GM21423 (cell line): ENCODE measurements around the gene LOX.
A peak's percentile ranks its signal among the peaks of the same experiment; 100 is the strongest.
"Not testable (repeated sequence)": the region's sequence is repeated elsewhere in the genome, so short reads cannot be mapped to it uniquely, and the experiment has no call there.

Experiments
- ATAC-seq: cut with Tn5 transposase; IDR thresholded peaks from one replicate; pipeline ENCODE4 v1.9.1; 2021; ENCODE audit warnings: mild to moderate bottlenecking, moderate library complexity; ENCODE audit not compliant: unreplicated experiment

The LOX gene

DNA sequence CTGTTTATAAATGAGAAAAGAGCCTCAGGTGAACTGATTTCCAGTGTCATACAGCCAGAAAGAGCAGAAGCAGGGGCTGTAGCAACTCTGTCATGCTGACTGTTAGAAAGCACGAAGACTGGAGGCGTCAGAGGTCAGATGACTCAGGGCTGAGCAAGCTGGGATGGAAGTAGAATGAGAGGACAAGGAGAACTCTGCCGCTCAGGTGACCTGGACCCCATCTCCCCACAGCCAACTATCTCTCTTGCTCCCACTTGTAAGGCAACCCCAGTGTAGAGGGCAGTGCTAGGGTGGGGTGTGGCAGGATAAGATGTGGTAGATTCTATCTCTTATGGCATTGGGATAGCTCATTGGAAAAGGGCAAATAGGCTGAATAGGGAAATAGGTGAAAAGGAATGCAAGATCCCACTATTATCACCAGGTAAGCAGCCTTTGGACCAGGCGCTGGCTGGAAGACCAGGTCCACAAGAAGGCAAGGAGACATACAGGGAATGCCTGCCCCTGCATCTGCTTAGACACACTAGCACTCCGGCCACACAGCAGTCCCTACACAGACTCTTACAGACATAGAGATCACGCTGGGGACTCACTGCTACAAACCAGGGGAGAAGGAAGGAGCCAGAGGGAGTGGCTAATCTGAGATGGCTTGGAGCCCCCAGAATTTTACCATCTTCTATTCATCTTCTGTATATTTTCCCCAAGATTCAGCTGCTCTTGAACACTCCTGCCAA, 21.2 kb upstream of the LOX start:
- ATAC-seq: no peak

DNA sequence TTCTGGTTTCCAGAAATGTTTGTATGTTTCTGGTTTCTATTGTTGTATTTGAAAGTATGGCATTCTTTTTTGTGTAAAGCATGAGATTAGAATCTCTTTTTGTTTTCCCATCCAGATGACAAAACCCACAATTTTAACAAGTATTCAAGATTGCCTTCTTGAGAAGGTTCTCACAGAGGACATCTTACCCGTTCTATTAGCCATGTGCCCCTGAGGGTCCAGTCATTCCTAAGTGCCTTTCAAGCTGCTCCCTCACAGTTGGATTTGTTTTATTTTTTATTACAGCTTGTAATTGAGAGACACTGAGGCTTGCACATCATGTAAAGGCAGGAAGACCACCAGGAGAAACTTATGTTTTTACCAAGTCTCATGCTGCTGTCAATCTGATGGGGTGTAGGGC, 19.3 kb upstream of the LOX start:
- ATAC-seq: no peak

DNA sequence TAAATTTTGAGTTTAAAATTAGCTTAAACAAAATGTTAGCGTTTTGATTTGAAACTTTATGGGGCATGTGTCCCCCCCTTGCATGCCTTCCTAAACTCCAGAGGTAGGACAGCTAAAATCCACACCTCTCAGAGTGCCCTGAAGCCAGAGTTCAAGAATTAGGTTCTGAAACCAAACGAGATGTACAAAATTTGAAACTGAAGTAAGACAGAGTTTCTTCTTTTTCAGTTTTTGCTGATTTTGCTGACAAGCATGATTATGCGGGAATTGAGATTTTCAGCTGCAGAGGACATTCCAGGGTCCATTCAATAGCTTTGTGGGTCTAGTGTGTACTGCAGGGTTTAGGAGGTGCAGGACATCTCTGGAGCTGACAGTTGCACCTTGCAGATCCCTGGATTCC, 17.1 kb upstream of the LOX start:
- ATAC-seq: no peak

DNA sequence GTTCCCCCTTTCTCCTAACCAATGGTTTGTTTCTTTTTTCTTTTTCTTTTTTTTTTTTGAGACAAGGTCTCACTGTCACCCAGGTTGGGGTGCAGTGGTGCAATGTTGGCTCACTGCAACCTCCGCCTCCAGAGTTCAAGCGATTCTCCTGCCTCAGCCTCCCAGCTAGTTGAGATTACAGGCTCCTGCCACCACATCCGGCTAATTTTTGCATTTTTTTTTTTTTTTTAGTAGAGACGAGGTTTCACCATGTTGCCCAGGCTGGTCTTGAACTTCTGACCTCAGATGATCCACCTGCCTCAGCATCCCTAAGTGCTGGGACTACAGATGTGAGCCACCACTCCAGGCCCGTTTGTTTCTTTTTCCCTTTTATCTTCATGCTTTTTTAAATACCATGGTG, 16.2 kb upstream of the LOX start:
- not testable (repeated sequence) for ATAC-seq

DNA sequence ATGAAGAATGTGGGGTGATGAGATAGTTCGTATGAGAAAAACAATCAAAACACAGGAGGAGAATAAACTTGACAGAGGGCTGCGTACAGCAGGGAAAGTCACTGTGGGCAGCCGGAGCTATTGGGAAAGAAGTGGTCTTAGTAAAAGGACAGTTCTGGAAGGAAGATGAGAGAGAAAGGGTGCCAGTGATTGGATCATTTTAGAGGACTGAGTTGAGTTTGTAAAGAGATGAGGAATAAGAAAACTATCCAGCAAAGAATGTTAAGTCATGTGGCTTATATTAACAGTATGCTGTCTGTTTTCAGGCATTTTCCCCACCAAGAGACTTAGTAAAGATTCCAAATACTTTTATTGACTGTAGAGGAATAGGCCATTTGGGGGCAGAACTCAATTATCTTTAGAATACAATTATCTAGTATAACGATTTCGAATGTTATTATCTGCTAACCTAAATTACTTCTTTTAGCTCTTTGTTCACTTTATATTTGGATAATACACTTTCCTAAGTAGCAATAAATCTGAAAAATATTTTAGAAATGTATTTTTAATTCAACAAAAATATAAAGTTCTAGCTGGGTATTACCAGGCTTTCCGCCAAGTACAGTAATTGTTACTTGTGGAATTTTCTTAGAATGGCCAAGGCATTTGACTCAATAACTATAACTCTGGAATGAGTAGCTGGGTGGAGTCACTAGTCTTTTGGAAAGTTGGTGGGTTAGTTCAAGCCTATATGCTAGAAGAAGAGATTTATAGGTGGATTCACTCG, 15.5 kb upstream of the LOX start:
- ATAC-seq: no peak

DNA sequence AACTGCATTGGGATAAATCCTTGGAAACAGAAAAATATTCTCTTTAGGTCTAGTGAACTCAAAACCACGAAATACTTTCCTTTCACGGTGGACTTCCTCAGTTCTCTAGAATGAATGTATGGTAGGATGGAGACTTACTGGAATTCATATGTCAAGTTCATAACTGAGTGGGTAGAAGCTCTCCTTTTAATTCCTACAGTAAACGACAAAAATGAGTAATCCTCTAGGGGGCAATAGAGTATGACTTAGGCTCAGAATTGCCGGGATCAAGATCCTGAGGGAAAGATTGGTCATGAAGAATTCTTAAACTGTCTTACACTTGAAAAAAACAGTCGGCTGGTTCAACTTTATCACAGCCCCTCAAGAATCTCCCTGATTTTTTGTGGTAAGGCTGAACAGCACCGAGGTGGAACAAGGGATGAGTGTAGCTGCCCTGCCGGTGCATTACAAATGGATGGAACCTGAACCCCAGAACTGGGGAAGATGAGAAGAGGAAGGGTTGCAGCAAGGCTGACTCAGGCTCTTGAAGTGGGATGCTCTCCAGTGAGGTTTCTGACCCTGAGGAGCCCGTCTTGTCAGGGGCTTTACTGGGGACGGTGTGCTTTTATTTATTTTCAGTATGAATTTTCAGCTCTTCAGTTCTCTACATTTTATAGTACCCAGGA, 14.0 kb upstream of the LOX start:
- no peak for ATAC-seq

DNA sequence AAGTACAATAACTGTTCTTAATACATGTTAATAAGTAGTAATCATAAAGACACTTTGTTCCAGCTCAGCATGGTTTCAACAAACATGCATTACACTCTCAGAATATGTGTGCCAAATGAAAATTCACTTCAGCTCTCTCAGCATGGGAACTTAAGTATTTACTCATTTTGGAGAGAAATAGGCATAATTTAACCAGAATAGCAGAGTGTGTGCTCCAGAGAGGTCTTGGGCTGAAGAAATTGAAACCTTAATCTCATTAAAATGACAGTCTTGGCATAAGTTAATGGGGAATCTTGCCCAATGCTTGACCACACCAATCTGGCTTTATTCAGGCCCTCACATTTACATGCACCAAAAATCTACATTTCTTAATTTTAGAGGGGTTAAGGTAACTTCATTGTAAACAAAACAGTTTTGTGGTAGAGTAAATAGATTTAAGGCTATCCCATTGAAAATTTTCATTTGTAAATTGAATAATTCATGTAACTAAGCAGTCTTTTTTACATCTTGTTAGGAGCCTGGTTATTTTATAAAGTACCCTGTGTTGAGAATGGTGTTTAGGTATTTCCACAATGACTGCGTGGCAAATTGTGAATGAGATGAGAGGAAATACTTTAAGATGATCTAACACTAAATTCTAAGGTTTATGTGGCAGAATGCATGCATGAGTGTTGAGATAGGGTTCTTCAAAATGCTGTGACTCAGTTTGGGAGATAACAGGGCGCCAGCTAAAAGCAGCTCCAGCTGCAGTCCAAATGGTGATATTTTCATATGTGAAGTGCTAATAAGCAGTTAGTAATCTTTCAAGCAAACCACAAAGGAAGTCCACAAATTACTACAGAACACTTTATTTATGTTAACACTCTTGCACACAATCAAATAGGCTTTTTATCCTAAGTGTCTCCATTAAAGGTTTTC, 11.3 kb upstream of the LOX start:
- no peak for ATAC-seq

DNA sequence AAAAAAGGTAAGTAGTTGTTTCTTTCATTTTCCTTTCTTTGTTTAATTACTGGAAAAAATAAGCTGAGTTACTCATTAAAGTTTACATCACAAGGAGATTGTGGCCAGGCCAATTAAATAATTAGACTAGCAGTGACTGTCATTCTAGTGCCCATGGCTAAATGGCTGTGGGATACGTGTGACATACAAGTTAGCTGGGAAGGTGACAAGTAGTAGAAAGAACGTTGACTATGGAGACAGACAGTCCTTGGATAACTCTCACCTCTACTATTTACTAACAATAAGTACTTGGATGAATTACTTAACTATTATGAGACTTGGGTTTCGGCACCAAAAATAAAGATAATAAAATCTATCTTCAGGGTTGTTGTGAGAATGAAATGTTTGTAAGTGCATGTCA, 7.0 kb upstream of the LOX start:
- ATAC-seq: no peak

DNA sequence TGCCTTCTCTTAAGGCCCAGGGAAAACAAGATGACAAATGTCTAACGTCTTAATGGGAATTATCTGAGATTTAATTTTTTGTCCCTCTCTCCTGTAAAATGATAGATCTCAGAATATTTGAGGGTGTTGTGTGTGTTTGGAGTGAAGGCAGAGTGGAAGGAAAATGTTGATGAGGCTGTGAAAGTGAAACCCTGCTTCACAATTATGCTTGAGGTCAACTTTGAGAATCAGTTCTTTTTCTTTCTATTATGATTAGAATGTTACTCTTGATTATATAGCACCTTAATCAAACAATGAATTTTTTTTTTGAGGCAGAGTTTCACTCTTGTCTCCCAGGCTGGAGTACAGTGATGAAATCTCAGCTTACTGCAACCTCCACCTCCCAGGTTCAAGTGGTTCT, 5.5 kb upstream of the LOX start:
- ATAC-seq: no peak

DNA sequence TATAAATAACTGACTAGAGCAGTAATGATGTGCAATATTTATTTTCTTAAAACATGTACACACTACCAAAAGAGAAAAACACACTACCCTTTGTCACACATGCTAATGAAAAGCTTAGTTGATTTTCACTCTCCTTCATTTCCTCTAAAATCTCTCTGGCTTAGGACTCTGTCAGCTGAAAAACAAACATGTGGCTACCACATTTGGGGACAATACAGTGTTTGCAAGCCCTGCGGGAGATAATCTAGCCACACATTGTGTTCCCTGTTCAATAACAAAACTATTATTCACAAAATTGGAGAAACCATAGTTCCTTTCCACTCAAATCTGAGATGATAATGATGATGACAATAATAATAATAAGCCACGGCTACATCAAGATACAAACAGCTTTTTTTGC, 3.5 kb upstream of the LOX start:
- no peak for ATAC-seq

DNA sequence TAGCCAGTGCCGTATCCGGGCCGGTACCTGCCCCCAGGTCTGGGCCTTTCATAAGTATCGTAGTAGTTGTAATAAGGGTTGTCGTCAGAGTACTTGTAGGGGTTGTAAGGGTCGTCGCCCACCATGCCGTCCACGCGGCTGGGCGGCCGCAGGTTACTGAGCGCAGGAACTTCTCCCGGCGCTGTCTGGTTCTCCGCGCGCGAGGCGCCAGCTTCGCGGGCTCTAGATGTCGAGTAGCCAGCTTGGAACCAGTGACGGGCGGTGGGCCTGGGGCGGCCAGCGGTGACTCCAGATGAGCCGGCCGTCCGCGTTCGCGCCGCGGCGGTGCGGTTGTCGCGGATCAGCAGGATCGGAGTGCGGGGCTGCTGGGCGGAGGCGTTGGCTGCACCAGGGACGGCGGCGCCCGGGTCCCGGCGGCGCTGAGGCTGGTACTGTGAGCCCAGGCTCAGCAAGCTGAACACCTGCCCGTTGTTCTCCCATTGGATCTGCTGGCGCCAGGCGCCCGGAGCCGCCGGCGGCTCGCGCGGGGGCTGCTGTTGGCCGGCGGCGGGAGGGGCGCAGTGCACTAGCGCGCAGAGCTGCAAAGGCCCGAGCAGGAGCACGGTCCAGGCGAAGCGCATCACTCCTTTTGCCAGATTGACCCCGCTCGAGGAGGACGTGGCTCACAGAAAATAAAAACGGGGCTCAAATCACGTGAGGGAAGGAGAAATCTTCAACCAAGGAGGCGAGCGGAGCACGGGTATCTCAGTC, 518 bp downstream of the LOX start:
- ATAC-seq: peak; percentile 26

DNA sequence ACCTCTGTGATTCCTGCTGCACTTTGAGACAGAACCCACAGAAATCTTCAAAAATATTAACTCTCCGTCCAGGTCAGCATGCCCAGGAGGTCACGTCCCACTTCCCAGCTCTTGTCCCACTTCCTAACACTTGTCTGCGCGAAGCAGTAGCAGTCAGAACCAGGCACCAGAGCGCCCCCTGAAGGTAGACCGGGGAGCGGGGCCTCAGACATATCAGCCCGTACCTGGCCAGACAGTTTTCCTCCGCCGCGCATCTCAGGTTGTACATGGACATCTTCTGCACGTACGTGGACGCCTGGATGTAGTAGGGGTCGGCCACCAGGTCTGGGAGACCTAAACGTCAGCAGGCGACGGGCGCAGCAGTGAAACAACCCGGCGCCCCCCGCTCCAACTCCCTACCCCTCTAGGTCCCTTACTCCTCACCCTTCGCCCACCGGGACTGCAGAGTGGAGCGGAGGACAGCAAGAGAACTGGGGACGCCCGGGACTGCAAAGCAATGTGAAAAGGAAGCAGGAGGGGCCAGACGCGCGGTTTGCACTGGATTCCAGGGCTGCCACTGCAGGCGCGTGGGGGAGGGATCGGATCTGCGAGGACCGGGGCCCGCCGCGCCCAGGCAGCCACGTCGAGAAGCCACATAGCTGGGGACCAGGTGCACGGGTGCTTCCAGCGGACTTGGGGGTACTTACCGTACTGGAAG, 1.2 kb downstream of the LOX start:
- ATAC-seq: peak; percentile 48

DNA sequence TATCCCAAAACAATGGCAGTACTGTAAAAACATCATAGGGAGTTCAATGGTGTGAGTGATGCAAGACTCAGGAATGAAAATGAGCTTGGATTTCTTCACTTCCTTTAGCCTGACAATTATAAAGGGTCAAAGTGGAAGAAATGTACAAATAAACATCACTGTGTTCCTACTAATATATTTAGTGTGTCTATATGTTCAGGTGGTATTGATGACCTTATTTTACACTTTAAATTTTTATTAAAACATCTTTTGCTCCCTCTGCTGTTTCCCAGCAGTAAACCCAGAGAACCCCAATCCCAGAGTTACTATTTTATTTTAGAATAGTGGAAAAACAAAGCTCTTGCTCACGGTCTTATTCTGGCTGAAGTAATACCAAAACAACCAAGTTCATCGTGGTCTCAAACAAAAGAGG, 2.0 kb downstream of the LOX start:
- no peak for ATAC-seq

DNA sequence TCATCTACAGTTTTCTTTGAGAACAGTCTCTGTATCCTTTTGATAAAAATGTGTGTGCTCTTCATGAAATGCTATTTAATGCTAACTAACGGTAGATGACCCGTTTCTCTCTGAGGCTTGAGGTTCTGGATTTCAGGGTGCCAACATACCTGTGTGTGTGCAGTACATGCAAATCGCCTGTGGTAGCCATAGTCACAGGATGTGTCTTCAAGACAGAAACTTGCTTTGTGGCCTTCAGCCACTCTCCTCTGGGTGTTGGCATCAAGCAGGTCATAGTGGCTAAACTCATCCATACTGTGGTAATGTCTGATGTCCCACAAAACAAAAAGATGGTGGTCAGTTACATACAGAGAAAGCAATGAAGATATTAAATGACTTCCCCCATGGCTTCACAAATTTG, 4.2 kb downstream of the LOX start:
- ATAC-seq: peak; percentile 34

DNA sequence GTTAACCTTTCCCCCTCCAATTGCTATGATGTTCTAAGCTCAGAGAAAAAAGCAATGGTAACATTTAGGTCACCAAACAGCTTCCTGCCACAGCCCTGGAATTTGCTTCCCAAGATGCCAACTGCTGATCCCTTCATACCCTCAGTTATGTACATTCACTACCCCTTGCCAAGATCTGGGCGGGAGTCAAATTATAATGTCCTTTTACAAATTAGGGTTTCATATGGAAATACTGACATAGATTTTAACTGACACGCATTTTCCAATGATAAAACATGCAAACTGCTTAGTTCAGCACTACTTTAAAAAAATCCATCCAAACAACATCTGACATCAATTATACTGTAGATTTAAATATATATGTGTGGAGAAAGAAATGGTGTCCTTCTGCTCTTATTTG, 5.0 kb downstream of the LOX start:
- no peak for ATAC-seq

DNA sequence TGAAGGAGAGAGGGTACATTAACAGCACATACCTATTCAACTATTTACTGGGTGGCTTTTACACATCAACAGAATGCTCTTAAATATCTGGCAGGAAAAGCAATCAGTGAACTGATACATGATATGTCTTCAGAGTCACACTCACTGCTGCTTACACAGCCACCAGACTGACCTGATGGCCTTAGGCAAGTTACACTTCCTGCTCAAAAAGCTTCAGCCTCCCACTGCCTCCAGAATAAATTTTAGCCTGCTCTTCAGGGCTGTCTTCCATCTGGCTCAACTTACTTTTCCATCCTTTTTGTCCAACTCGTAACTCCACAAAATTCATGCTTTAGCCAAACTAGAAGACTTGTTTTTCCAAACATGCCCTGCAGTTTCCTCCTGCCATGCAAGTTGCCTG, 10.7 kb downstream of the LOX start:
- ATAC-seq: no peak

DNA sequence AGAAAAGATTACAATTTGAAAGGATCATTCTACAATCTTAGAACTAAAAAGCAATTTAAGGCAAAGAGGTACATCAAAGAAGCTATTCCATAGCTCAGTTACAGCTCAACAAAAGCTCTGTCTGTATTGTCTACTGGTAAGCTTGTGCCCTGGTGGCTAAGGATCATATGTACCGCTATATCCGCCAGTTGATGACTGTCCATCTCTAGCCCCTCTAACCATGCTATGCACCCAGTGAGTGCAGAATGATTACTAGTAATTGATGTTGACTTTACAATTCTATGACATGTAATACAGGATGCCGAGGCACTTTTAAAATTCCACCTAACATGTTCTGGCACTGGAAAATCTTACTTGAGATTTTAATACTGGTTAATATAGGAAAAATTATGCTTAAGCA, 13.1 kb downstream of the LOX start:
- no peak for ATAC-seq

DNA sequence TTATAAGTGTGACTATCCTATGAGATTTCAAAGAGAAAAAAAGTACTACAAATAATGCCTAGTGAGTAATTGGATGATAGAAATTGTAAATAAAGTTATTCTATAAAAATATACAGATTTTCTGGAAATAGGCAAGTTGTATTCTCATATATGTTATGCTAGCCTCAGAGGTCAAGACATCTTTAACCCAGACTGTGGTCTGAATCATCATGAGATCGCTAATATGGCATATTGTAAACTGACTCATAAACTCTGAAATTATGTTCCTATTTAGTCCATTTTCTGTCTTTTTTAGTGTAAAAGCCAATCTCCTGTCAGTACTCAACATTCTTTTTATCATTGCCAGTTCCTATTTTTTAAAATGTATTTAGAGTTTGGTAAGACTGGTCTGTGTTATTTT, 14.2 kb downstream of the LOX start:
- no peak for ATAC-seq

DNA sequence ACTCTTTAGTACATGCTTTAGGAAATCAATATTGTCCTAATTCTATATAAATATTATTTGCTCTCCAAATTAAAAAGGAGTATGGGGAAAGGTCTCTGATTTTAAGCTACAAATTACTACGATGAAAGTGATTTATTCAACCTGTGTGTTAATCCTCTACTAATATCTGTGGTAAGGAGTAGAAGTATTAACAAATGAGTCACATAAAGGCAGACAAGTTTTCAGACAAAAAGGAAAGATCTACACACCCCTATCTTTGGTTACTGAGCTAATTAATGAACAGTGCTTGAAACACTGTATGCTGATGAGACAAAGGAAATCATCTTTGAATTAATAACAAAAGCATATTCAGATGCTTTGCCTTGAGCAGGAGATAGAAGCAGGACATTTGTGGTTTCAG, 15.9 kb downstream of the LOX start:
- no peak for ATAC-seq

DNA sequence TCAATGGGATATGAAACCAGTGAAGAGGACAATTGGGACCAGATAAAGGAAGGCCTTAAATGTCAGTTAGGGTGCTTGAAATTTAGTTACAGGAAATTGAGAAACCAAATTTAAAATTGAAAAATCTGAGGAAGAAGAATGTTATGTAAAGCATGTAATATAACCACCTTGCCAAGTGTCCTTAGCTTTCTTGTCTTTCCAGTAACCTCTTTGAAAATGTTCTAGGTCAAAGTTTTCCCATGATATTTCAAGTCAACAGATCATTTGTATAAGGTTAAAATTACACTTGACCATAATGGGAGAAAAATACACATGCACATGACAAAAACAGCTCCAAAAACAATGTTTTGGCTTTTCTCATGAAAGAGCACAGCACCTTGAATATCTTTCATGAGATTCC, 21.1 kb downstream of the LOX start:
- ATAC-seq: no peak
